Sigmoid colon (tissue), 7 donors: ENCODE results near the gene SRR. TPM values are rescaled to one million over a fixed set of nuclear protein-coding genes. Genes with fewer than 3 reads are reported as not detected.

Source experiments
- DNase-seq: peaks from one replicate; pipeline ENCODE4 v3.0.0-alpha.2; 2019
- H3K27ac ChIP-seq, 4 donors: fragments of 200-600 bp; sonication (generic); one replicate each; pipeline ENCODE4 v1.5.1; 2016 to 2019; ENCODE audit warnings: mild to moderate bottlenecking in 1 of 4
- H3K27me3 ChIP-seq, 3 donors: fragments of 200-600 bp; sonication (generic); one replicate each; pipeline ENCODE4 v1.5.1; 2019; ENCODE audit warnings: mild to moderate bottlenecking in 1 of 3
- H3K36me3 ChIP-seq, 4 donors: fragments of 200-600 bp; sonication (generic); one replicate each; pipeline ENCODE4 v1.5.1; 2016 to 2019
- H3K4me1 ChIP-seq, 4 donors: fragments of 200-600 bp; sonication (generic); one replicate each; pipeline ENCODE4 v1.5.1; 2017 to 2019
- H3K4me3 ChIP-seq, 4 donors: fragments of 200-600 bp; sonication (generic); one replicate each; pipeline ENCODE4 v1.5.1; 2017 to 2019; ENCODE audit warnings: mild to moderate bottlenecking in 2 of 4, moderate library complexity in 1 of 4
- H3K9me3 ChIP-seq, 4 donors: fragments of 200-600 bp in 3 of 4; sonication (generic) in 3 of 4; one replicate each; pipeline versions ENCODE4 v1.5.1 to v1.6.1; 2013 to 2019
- EP300 ChIP-seq, 4 donors: sonication (generic); formaldehyde crosslinking; IDR thresholded peaks; one replicate each; pipeline ENCODE4 v1.6.1; 2017; ENCODE audit warnings: antibody characterized with exemption in 4 of 4
- POLR2A ChIP-seq, 2 donors: fragments of 450-650 bp; IDR thresholded peaks; one replicate each; pipeline ENCODE4 v1.6.1; 2016; ENCODE audit warnings: antibody characterized with exemption in 2 of 2, mild to moderate bottlenecking in 2 of 2, moderate library complexity in 2 of 2
- POLR2AphosphoS5 ChIP-seq, 4 donors: sonication (generic); formaldehyde crosslinking; IDR thresholded peaks; one replicate each; pipeline ENCODE4 v1.6.1; 2017; ENCODE audit warnings: antibody characterized with exemption in 4 of 4
- WGBS, 2 donors: extraction: QIAGEN DNeasy Blood & Tissue Kit; methylation state at CpG; one replicate each; pipeline ENCODE4 v1.1.7; 2013; 5-methylcytosine and 5-hydroxymethylcytosine counted together
- intact Hi-C: fragments of 100-400 bp; cut with DNase I; formaldehyde crosslinking; loops from one replicate; pipeline ENCODE4 v1.15.1; 2023
- polyA plus RNA-seq, 3 donors: library from polyadenylated mRNA; stranded (reverse); fragments of 200-250 nt; gene quantifications; one replicate each; pipeline ENCODE4 v1.2.3, GENCODE V29; 2013
- total RNA-seq, 4 donors: library from RNA; depleted of rRNA; stranded (reverse); fragments of >200 nt; gene quantifications; one replicate each; pipeline ENCODE4 v1.1.0, GENCODE V29; 2016
- TF ChIP-seq, protein P1 (sequence below), 4 experiments: fragments of 450-650 bp in 3 of 4; fragments of 200-600 bp in 1 of 4; IDR thresholded peaks; one replicate each; pipeline ENCODE4 v1.5.1; 2016 to 2019; ENCODE audit warnings: antibody characterized with exemption in 4 of 4, mild to moderate bottlenecking in 3 of 4, moderate library complexity in 2 of 4
- donor health status: healthy with polysubstance abuse.
- donor health status: Bipolar disorder and iron deficiency.
- donor health status: healthy.

SRR gene
- total and polyA plus RNA-seq, 7 donors: 2.4 to 27.8 (median 10.0) TPM

GRCh38 chr17:2336852-2337543 lies 33.2 kb downstream of the SRR start, which contains the start of gene SGSM2:
Gene SGSM2, plus strand, starts transcription at chr17:2337501. Its CDS starts 188 bp downstream, at chr17:2337689.
- H3K9me3 ChIP-seq: no peaks in the 10 kb centered on the region
- peaks cover 0 to 33% (median 20%) of the 10 kb centered on the region in 4 donors for H3K4me1 ChIP-seq
- no peaks in the 10 kb centered on the region for H3K27me3 ChIP-seq
- no peak for TF ChIP-seq POLR2A (IDR thresholded peaks at IDR 0.05)
- TF ChIP-seq POLR2AphosphoS5 (IDR thresholded peaks at IDR 0.05): peak; percentile 2 to 35 (median 7)
- 1% methylated on average over 77 of the region's 77 CpGs for WGBS, 2 donors
- peak within 1 kb of the TSS; percentile 66 to 100 (median 96) for H3K4me3 ChIP-seq
- H3K27ac ChIP-seq: peak within 1 kb of the TSS; percentile 89 to 97 (median 93)
- H3K36me3 ChIP-seq: peaks cover 5 to 39% (median 27%) of the 10 kb centered on the region in 4 donors
- intact Hi-C loops: loop anchor here (2.0 to 10.0 kb wide), 2 partner anchors 34 to 78 kb away; partner anchors contain the start of genes SMG6 and SRR
- DNase-seq: peak; percentile 85

GRCh38 chr17:2337544-2338314 lies 34.0 kb downstream of the SRR start:
- peaks cover 0 to 33% (median 20%) of the 10 kb centered on the region in 4 donors for H3K4me1 ChIP-seq
- H3K27ac ChIP-seq: peak overlapping the region; percentile 89 to 97 (median 93)
- WGBS, 2 donors: 1% methylated on average over 92 of the region's 92 CpGs
- H3K36me3 ChIP-seq: peaks cover 5 to 32% (median 21%) of the 10 kb centered on the region in 4 donors
- no peaks in the 10 kb centered on the region for H3K9me3 ChIP-seq
- no peaks in the 10 kb centered on the region for H3K27me3 ChIP-seq
- no peak for TF ChIP-seq EP300 (IDR thresholded peaks at IDR 0.05)
- TF ChIP-seq POLR2AphosphoS5 (IDR thresholded peaks at IDR 0.05): peak; percentile 54 to 78 (median 66)
- peak overlapping the region; percentile 66 to 100 (median 96) for H3K4me3 ChIP-seq
- intact Hi-C loops: loop anchor here (2.0 to 10.0 kb wide), 2 partner anchors 35 to 77 kb away; partner anchors contain the start of genes SMG6 and SRR
- DNase-seq: peak; percentile 83

GRCh38 chr17:2338315-2338657 lies 34.5 kb downstream of the SRR start:
- no peak for TF ChIP-seq POLR2AphosphoS5 (IDR thresholded peaks at IDR 0.05)
- no peak for TF ChIP-seq EP300 (IDR thresholded peaks at IDR 0.05)
- TF ChIP-seq, protein P1, sequence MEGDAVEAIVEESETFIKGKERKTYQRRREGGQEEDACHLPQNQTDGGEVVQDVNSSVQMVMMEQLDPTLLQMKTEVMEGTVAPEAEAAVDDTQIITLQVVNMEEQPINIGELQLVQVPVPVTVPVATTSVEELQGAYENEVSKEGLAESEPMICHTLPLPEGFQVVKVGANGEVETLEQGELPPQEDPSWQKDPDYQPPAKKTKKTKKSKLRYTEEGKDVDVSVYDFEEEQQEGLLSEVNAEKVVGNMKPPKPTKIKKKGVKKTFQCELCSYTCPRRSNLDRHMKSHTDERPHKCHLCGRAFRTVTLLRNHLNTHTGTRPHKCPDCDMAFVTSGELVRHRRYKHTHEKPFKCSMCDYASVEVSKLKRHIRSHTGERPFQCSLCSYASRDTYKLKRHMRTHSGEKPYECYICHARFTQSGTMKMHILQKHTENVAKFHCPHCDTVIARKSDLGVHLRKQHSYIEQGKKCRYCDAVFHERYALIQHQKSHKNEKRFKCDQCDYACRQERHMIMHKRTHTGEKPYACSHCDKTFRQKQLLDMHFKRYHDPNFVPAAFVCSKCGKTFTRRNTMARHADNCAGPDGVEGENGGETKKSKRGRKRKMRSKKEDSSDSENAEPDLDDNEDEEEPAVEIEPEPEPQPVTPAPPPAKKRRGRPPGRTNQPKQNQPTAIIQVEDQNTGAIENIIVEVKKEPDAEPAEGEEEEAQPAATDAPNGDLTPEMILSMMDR (IDR thresholded peaks at IDR 0.05): no peak
- TF ChIP-seq POLR2A (IDR thresholded peaks at IDR 0.05): no peak
- Histone ChIP-seq H3K27me3 (no peaks in the 10 kb centered on the region), H3K27ac (peak overlapping the region; percentile 89 to 97 (median 93)), H3K9me3 (no peaks in the 10 kb centered on the region), H3K36me3 (peaks cover 1 to 28% (median 15%) of the 10 kb centered on the region in 4 donors), H3K4me1 (peaks cover 0 to 33% (median 20%) of the 10 kb centered on the region in 4 donors), H3K4me3 (peak overlapping the region; percentile 66 to 100 (median 96))
- WGBS, 2 donors: 15 to 30% methylated on average over 5 of the region's 5 CpGs
- peak; percentile 66 for DNase-seq
- intact Hi-C loops: loop anchor here (10.0 kb wide), 1 partner anchor 77 kb away; no protein-coding TSS in a partner anchor

- no peak overlapping the region for H3K4me3 ChIP-seq
- no peak overlapping the region for H3K27ac ChIP-seq
- H3K4me1 ChIP-seq: peaks cover 0 to 2% (median under 1%) of the 10 kb centered on the region in 4 donors
- peak; percentile 35 for DNase-seq
- WGBS, 2 donors: 32 to 56% methylated on average over 5 of the region's 5 CpGs
- TF ChIP-seq EP300 (IDR thresholded peaks at IDR 0.05) (no peak), POLR2A (IDR thresholded peaks at IDR 0.05) (no peak), POLR2AphosphoS5 (IDR thresholded peaks at IDR 0.05) (no peak)
- TF ChIP-seq, protein P1 (IDR thresholded peaks at IDR 0.05): no peak
- no peaks in the 10 kb centered on the region for H3K9me3 ChIP-seq
- peaks cover 0 to 29% (median 4%) of the 10 kb centered on the region in 4 donors for H3K36me3 ChIP-seq
- no peaks in the 10 kb centered on the region for H3K27me3 ChIP-seq
- intact Hi-C loops: no loop called here
Measured at GRCh38 chr17:2343421-2343820, 39.7 kb downstream of the SRR start.

DNA sequence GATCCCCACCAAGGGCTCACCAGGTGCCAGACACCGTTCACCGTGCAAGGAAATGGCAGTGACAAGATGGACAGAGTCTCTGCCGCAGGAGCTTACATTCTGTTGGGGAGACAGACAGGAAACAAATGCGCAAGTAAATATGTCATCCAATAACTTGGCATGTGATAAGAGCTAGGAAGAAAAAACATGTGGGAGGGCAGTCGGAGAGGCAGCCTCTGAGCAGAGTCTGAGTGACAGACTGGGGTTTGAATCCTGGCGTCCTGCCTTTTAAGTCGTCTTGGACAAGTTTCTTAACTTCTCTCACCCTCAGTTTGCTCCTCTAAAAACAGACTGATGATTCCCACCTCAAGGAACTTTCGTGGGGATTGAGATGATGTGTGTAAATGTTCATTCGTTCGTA lies 40.8 kb downstream of the SRR start:
- intact Hi-C loops: no loop called here
- Histone ChIP-seq H3K4me3 (no peak overlapping the region), H3K27me3 (no peaks in the 10 kb centered on the region), H3K36me3 (peaks cover 0 to 29% (median 4%) of the 10 kb centered on the region in 4 donors), H3K4me1 (no peaks in the 10 kb centered on the region), H3K27ac (no peak overlapping the region), H3K9me3 (no peaks in the 10 kb centered on the region)
- no peak for TF ChIP-seq EP300 (IDR thresholded peaks at IDR 0.05)
- TF ChIP-seq POLR2AphosphoS5 (IDR thresholded peaks at IDR 0.05): no peak
- TF ChIP-seq, protein P1 (IDR thresholded peaks at IDR 0.05): no peak
- TF ChIP-seq POLR2A (IDR thresholded peaks at IDR 0.05): no peak
- 93 to 94% methylated on average over 10 of the region's 10 CpGs for WGBS, 2 donors
- no peak for DNase-seq
